Activated CD4-positive, alpha-beta T cell treated with anti-CD3 and anti-CD28 coated beads, Interleukin-2, amount 10 ng/mL, durations not matched to agents 7 days and 5 days (primary cell): ENCODE data around the gene MYH13. TPM values are rescaled to one million over a fixed set of nuclear protein-coding genes. Genes with fewer than 3 reads are reported as not detected.

ENCODE experiments used
- total RNA-seq, 2 experiments: library from RNA; stranded (reverse); gene quantifications; one replicate each; pipeline ENCODE4 v1.2.3, GENCODE V29; 2021

The MYH13 gene
- total RNA-seq, 2 experiments from 2014 or later: not detected

Other genes starting within 250 kb of the MYH13 start
- gene GAS7, start 174.4 kb downstream of the MYH13 start, total RNA-seq: under 1 TPM; 0.27 to 0.44 TPM
- not detected for gene MYH8, start 48.9 kb upstream of the MYH13 start, total RNA-seq
- gene MYH4, start 96.6 kb upstream of the MYH13 start, total RNA-seq: not detected
- not detected for gene MYH1, start 145.5 kb upstream of the MYH13 start, total RNA-seq
- gene MYH2, start 176.7 kb upstream of the MYH13 start, total RNA-seq: not detected